A172 (cell line): ENCODE measurements around the gene OR1C1. TPM values are rescaled to one million over a fixed set of nuclear protein-coding genes. Genes with fewer than 3 reads are reported as not detected.
"Not testable (repeated sequence)": the region's sequence is repeated elsewhere in the genome, so short reads cannot be mapped to it uniquely, and the experiment has no call there.

Source experiments
- DNase-seq: peaks from one replicate; pipeline ENCODE4 v3.0.0-alpha.2; 2015; ENCODE audit warnings: low spot score
- total RNA-seq: library from RNA; depleted of rRNA; stranded (reverse); fragments of >200 nt; shearing (Covaris generic); gene quantifications from 2 replicates; pipeline ENCODE4 v1.2.3, GENCODE V29; 2014; rRNA removed

Gene OR1C1, protein sequence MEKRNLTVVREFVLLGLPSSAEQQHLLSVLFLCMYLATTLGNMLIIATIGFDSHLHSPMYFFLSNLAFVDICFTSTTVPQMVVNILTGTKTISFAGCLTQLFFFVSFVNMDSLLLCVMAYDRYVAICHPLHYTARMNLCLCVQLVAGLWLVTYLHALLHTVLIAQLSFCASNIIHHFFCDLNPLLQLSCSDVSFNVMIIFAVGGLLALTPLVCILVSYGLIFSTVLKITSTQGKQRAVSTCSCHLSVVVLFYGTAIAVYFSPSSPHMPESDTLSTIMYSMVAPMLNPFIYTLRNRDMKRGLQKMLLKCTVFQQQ
- not detected in 2 replicates for total RNA-seq

DNA sequence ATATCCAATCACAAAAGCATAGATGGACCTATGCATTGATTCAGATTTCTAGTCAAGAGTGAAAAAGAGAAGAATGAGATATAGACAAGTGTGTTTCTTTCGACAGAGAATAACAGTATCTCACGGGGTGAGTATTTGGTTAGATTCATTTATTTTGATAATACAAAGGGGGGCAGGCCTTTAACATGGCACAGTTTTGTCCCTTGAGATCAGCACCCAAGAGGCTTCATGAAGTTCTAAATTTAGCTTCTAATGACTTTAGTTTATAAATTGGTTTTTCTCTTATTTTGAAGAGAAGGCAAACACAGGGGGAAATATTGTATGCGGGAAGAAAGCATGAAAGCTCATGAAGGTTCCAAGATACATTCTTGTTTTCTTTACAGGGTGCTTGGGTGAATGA, at the start of gene OR1C1:
Gene OR1C1 (minus strand): TSS at position 101 of the 400 bp plus-strand sequence. CDS start 2,150 bp downstream, outside the sequence.
- no peak for DNase-seq

DNA sequence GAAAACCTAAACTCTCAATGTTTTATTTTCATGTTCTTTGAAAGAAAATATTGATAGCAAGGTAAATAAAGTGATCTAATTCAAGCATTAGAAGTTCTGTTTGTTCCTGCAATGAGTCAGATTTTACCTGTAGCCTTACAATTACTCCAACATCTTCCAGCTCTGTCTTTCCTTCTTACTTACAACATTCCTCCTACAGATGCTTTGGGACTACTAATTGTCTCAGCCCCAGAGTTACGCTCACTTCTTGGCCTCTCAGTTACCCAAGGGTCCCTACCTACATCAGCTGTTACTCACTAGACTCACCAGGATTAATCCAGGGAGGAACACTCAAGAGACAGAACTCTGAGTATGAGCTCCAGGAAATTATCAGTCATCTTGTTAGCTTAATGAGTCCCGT, 37.2 kb upstream of the OR1C1 start:
- no peak for DNase-seq

DNA sequence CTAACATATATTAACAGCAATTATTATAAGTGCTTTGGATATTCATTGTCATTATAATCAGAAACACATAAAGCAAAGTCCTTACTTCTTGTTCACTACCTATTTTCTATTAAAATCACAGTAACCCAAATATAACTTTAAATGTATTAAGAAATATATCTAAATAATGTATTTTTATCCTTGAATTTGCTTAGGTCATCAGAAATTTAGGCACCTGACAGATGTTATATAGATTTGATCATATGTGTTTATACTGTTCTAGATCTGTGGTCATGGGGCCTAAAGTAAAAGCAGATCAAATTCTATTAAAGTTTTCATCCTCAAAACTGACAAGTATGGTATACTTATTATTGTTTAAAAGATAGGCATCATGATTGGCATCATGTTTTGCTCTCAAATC, 9.2 kb upstream of the OR1C1 start:
- DNase-seq: no peak

DNA sequence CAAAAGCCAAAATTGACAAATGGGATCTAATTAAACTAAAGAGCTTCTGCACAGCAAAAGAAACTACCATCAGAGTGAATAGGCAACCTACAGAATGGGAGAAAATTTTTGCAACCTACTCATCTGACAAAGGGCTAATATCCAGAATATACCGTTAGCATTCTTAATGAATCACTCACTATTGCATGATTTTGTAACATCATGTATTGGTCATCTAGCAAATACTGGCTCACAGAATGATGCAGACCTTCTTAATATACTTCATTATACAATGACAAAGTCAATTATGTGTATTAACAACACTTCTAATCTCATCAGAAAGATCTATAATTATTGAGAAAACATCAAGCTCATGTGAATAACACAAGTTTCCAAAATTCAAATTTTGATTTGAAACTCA, 6.0 kb downstream of the OR1C1 start:
- DNase-seq: not testable (repeated sequence)

DNA sequence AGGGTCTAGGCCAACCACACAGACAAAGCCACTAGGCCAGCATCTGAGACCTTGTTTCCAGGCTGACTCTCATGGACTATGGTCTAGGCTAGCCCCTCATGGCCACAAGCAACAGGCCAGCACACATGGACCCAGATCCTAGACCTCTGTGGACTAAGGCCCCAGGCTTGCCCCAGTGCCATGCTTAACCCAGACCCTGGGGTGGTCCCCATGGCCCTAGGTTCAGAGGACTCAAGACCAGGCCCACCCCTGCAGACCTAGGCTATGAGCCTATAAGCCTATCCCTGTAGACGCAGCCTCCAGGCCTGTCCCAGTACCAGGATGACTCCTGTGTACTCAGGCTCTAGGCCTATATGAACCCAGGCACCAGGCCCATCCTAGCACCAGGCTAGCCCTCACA, 10.5 kb downstream of the OR1C1 start:
- no peak for DNase-seq

DNA sequence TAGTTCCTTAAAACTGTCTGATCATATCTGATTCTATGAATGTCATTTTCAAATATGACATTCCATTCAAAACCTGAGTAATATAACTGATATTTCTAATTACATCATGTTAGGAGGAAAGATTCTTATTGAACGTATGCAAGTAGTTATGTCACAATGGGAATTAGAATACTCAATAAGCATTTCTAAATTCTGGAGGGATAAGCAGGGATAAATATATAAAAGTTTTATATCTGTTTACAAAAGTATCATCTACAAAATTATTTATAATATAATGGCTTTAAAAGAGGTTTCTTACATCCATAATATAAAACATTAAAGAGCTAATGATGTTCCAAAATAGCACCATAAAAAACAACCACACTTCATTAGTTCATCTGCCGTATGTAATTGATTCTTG, 12.3 kb downstream of the OR1C1 start, which contains the start of gene OR14A2:
Gene OR14A2 (minus strand): TSS at position 101 of the 400 bp plus-strand sequence.
- no peak for DNase-seq

DNA sequence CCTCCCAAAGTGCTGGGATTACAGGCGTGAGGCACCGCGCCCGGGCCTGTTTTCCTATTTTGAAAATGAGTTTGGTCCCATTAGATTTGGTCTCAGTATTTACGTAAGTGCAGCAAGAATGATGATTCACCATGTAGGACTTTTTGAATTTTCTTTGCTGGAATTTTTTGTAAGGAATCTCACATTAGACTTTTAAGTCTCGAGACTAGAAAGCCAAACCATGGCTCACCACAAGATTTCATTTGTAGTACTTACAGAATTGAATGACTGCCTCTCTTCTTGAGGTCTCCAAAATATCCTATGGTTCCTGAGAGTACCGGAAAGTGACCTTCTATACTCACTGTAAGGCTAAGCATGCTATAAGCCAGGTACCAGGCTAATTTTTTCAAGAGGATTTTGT, 12.7 kb downstream of the OR1C1 start:
- peak; percentile 30 for DNase-seq

DNA sequence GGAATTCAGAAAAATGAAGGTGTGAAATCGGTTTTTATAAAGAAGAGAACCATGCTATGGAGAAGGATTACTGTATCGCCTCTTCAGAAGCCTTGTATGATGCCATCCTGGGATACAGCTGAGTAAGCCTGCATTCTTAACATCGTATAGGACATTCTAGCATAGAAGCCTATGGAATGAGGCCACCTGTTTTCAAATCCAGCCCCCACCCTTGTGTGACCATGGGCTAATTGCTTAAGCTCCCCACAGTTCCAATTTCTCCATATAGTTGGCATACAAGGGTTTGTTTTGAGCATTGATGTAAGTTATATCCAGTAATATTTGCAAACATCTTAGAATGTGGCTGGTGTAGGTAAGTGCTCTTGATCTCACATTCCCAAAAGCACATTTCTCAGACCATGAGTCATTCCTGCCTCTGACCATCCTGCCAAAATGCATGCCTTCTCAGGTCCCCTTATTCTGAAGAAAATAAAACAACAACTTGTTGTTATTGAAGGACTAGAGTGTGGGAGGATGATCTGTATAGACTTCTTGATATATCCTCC, 13.9 kb downstream of the OR1C1 start:
- DNase-seq: no peak

DNA sequence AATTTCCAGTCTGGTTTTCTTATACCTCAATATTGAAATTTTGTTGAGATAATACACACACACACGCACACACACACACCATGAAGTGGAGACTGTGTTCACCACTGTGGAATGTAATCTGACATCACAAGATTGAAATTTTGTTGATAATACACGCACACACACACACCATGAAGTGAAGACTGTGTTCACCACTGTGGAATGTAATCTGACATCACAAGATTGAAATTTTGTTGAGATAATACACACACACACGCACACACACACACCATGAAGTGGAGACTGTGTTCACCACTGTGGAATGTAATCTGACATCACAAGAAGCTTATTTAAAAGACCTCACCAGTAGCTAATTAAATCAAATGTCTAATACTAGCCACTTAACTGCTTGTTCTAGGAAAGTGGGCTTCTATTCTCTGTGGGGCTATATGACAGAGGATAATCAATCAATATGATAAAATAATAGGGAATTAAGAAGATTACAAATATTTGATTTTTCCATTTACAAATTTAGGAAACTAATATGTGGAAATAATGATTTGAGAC, 18.1 kb downstream of the OR1C1 start:
- peak; percentile 4 for DNase-seq

DNA sequence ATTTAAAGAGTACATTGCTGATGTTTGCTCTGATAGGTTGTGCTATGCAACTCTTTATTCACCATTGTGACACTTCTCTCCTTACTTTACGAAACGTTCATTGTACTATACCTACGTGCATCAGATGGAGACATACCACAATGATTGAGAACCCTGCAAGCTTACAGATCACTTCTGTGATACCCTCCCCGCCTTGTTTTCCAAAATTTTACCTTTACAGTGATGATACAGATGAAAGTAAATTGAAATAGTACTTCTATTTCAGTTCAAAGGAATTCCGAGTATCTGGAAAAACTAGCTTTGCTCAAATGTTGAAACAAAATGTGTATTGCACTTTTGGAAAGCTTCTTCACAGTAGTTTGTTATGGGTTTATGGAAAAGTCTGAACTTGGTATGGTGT, 18.6 kb downstream of the OR1C1 start:
- no peak for DNase-seq

DNA sequence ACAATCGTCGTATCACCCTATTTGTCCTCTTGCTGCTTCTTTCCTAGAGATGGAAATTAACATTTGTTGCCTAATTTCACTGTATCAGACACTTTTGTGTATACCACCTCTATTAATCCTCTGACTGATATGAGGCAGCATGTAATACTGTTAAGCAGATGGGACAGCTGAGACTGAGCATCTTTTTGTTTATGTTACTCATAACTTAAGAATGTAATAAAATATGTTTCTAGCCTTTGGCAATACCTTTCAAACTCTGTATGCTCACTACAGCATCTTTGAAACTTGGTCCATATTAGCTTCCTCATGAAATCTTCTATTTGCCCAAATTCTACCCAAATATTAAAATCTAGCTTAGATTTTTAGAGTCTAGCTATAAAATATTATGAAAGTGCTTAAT, 19.6 kb downstream of the OR1C1 start:
- no peak for DNase-seq

DNA sequence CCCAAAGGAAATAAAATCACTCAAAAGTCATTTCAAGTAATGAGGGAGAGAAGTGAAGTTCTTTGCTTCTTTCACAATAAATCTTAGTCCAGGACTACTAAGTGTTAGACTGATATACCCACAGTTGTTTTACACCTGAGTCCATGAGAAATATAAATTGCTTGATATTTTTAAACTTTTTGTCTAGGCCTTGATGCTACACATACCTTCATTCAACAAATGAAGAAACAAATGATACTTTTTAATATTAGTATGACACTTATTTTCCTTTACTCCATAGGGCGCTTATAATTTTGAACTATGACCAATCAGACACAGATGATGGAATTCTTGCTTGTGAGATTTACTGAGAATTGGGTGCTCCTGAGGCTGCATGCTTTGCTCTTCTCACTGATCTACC, 22.0 kb downstream of the OR1C1 start, which contains the start of gene OR14K1:
Gene OR14K1 (plus strand): TSS at position 301 of the 400 bp plus-strand sequence. CDS start 0 bp downstream, at position 301.
- no peak for DNase-seq

DNA sequence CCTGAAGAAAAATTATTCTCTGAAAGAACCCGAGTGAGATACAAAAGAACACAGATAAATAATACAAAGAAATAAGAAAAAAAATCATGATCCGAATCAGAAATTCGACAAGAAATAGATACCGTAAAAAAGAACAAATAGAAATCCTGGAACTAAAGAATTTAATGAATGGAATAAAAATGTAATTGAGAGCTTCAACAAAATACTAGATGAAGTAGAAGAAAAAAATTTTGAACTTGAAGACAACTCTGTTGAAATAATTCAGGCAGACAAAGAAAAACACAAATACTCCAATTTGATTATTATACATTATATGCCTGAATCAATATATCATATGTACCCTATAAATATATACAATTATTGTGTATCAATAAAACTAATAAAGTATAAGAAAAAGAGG, 39.1 kb downstream of the OR1C1 start:
- no peak for DNase-seq

DNA sequence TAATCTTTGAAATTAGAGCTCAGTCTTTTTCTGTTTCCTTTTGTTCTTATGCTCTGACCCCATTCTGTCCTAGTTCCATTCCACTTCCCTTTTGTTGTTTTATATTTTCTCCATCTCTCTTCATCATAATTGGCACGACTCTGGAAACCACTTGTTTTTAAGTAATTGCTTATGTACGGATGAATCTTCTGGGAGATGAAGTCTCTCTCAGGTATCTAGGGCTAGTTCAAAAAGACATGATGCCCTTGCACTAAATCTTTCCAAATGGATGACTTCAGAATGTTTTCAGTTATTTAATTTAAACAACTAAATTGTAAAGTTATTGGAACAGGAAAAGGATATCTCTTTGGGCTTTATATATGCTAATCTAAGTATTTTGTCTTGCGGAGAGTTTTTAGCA, 43.8 kb downstream of the OR1C1 start, which contains the start of gene OR6F1:
Gene OR6F1 (minus strand): TSS at position 101 of the 400 bp plus-strand sequence. CDS start 3,891 bp downstream, outside the sequence.
- no peak for DNase-seq

DNA sequence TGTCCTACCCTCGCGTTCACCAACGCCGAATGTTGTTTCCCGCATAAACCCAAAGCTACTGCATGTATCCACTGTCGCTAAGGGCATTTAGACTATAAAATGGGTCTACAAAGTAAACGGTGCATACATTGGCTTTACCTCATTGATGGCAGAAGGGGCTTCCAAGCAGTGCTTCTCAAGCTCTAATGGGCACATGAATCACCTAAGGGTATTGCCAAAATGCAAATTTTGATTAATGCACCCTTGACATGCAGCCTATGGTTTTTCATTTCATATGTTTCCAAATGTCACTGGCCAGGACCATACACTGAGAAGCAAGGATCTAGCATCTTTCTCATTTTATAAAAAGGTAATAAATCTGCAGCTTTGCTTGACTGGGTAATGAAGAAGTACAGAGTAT, 46.6 kb downstream of the OR1C1 start:
- no peak for DNase-seq

DNA sequence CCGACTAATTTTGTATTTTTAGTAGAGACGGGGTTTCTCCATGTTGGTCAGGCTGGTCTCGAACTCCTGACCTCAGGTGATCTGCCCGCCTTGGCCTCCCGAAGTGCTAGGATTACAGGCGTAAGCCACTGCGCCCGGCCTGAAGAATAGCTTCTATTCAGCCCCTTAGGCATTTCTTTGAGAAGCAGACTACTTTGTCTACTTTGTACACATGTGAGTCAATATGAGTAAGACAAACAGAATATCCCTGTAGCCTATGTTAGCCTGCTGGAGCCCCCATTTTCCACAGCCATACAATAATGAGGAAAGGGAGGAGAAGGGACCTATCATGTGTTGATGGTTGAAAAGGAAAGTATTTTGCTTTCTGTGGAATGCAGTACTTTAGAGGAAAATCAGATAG, 49.7 kb downstream of the OR1C1 start:
- not testable (repeated sequence) for DNase-seq

Other genes starting within 250 kb of the OR1C1 start
- not detected in 2 replicates for gene OR2C3, start 224.1 kb downstream of the OR1C1 start, total RNA-seq
- 0.10 TPM in 1 of 2 replicates, not detected in the other for gene GCSAML, start 211.4 kb downstream of the OR1C1 start, total RNA-seq
- gene OR2G2, start 172.2 kb downstream of the OR1C1 start, total RNA-seq: not detected in 2 replicates
- not detected in 2 replicates for gene OR2G3, start 155.0 kb downstream of the OR1C1 start, total RNA-seq
- not detected in 2 replicates for gene OR13G1, start 80.8 kb downstream of the OR1C1 start, total RNA-seq
- gene OR6F1, start 43.9 kb downstream of the OR1C1 start, total RNA-seq: not detected in 2 replicates
- not detected in 2 replicates for gene OR14K1, start 21.9 kb downstream of the OR1C1 start, total RNA-seq
- gene OR14A2, start 12.4 kb downstream of the OR1C1 start, total RNA-seq: not detected in 2 replicates
- gene OR14A16, start 63.6 kb upstream of the OR1C1 start, total RNA-seq: not detected in 2 replicates
- gene OR11L1, start 81.3 kb upstream of the OR1C1 start, total RNA-seq: not detected in 2 replicates
- not detected in 2 replicates for gene TRIM58, start 96.6 kb upstream of the OR1C1 start, total RNA-seq
- not detected in 2 replicates for gene OR2W3, start 135.0 kb upstream of the OR1C1 start, total RNA-seq
- gene OR2T8, start 159.7 kb upstream of the OR1C1 start, total RNA-seq: not detected in 2 replicates
- gene OR2AJ1, start 164.3 kb upstream of the OR1C1 start, total RNA-seq: not detected in 2 replicates
- not detected in 2 replicates for gene OR2L8, start 188.3 kb upstream of the OR1C1 start, total RNA-seq
- not detected in 2 replicates for gene OR2AK2, start 204.7 kb upstream of the OR1C1 start, total RNA-seq